Skeletal muscle tissue (tissue), 4 donors: ENCODE measurements around the gene MXD1. TPM values are rescaled to one million over a fixed set of nuclear protein-coding genes. Genes with fewer than 3 reads are reported as not detected.
"Not testable (repeated sequence)": the region's sequence is repeated elsewhere in the genome, so short reads cannot be mapped to it uniquely, and the experiment has no call there.

Experiments
- H3K27ac ChIP-seq: one replicate; pipeline ENCODE4 v1.7.0; 2013; ENCODE audit warnings: mild to moderate bottlenecking, low read depth, low read length, inconsistent platforms
- H3K27me3 ChIP-seq, 3 donors: one replicate each; pipeline ENCODE4 v1.7.0; 2013; ENCODE audit warnings: low read length in 3 of 3; ENCODE audit not compliant: control insufficient read depth in 3 of 3, insufficient read depth in 3 of 3
- H3K36me3 ChIP-seq, 3 donors: one replicate each; pipeline ENCODE4 v1.7.0; 2013; ENCODE audit warnings: low read length in 3 of 3; ENCODE audit not compliant: control insufficient read depth in 3 of 3, insufficient read depth in 3 of 3
- H3K4me1 ChIP-seq, 3 donors: one replicate each; pipeline ENCODE4 v1.7.0; 2013; ENCODE audit warnings: low read length in 3 of 3, mild to moderate bottlenecking in 3 of 3; ENCODE audit not compliant: control insufficient read depth in 3 of 3, insufficient read depth in 3 of 3
- H3K4me3 ChIP-seq, 3 donors: one replicate each; pipeline ENCODE4 v1.7.0; 2013; ENCODE audit warnings: low read length in 3 of 3
- H3K9ac ChIP-seq, 3 donors: one replicate each; pipeline ENCODE4 v1.7.0; 2013; ENCODE audit warnings: low read length in 3 of 3, mild to moderate bottlenecking in 3 of 3, moderate library complexity in 2 of 3, low read depth in 1 of 3
- H3K9me3 ChIP-seq, 3 donors: one replicate each; pipeline ENCODE4 v1.7.0; 2013; ENCODE audit warnings: low read length in 3 of 3; ENCODE audit not compliant: control insufficient read depth in 3 of 3
- total RNA-seq: library from RNA; depleted of rRNA; stranded (reverse); fragments of >200 nt; gene quantifications from one replicate; pipeline ENCODE4 v1.2.3, GENCODE V29; 2014
- donor health status: Osteomylitis.

Gene MXD1
- total RNA-seq, 1 donor from 2014 or later, result 2.1 TPM

GRCh38 chr2:69950241-69950640 lies 35.3 kb downstream of the MXD1 start:
- Histone ChIP-seq H3K4me1 (peaks cover 0 to 3% (median 2%) of the 10 kb centered on the region in 3 donors), H3K36me3 (no peaks in the 10 kb centered on the region), H3K9me3 (no peaks in the 10 kb centered on the region), H3K4me3 (no peak overlapping the region), H3K9ac (no peak overlapping the region), H3K27ac (no peak overlapping the region), H3K27me3 (peaks cover 0 to 5% (median 4%) of the 10 kb centered on the region in 3 donors)

DNA sequence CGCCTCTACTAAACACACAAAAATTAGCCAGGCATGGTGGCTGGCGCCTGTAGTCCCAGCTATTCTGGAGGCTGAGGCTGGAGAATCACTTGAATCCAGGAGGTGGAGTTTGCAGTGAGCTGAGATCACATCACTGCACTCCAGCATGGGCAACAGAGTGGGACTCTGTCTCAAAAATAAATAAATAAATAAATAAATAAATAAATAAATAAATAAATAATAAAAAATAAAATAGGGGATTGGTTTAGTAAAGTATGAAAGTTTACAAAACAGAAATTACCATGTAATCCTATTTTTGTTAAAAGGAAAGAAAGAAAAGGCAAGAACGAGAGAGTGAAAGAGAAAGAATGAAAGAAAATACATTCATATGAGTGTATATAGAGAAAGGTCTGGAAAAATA lies 35.8 kb downstream of the MXD1 start:
- H3K36me3 ChIP-seq, H3K27me3 ChIP-seq, H3K4me1 ChIP-seq, H3K9me3 ChIP-seq, H3K27ac ChIP-seq, H3K4me3 ChIP-seq, H3K9ac ChIP-seq: not testable (repeated sequence)

GRCh38 chr2:69952336-69953115 lies 37.6 kb downstream of the MXD1 start:
- no peak overlapping the region for H3K9ac ChIP-seq
- H3K4me1 ChIP-seq, result peaks cover 0 to 2% (median 0%) of the 10 kb centered on the region in 3 donors
- H3K36me3 ChIP-seq, result no peaks in the 10 kb centered on the region
- peaks cover 0 to 5% (median 4%) of the 10 kb centered on the region in 3 donors for H3K27me3 ChIP-seq
- H3K27ac ChIP-seq, result no peak overlapping the region
- no peak overlapping the region for H3K4me3 ChIP-seq
- no peaks in the 10 kb centered on the region for H3K9me3 ChIP-seq

DNA sequence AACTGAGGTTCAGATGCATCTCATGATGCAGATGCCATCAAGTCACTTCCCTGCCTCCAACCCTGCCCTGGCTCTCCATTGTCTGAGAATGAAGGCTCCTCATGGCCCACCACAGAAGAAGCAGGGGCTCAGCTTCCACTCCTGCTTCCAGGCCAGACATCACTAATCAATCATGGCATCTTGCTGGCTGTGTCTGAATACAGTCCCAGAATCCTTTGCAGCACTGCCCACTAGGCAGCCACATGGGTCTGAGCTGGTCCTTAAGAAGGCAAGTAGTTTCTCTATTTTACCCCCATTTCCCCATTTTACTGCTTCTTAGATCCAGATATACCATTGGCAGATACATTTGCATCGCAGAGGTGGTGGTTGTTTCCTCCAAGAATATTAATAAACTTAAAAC lies 39.2 kb downstream of the MXD1 start:
- Histone ChIP-seq H3K9ac (no peak overlapping the region), H3K36me3 (no peaks in the 10 kb centered on the region), H3K27me3 (peaks cover 0 to 3% (median 0%) of the 10 kb centered on the region in 3 donors), H3K9me3 (no peaks in the 10 kb centered on the region), H3K4me3 (no peak overlapping the region), H3K4me1 (no peaks in the 10 kb centered on the region), H3K27ac (no peak overlapping the region)

GRCh38 chr2:69955029-69955428 lies 40.1 kb downstream of the MXD1 start:
- H3K9me3 ChIP-seq, result no peaks in the 10 kb centered on the region
- H3K4me1 ChIP-seq, result no peaks in the 10 kb centered on the region
- no peak overlapping the region for H3K27ac ChIP-seq
- H3K9ac ChIP-seq, result no peak overlapping the region
- no peak overlapping the region for H3K4me3 ChIP-seq
- H3K36me3 ChIP-seq, result no peaks in the 10 kb centered on the region
- H3K27me3 ChIP-seq, result peaks cover 0 to 3% (median 1%) of the 10 kb centered on the region in 3 donors

DNA sequence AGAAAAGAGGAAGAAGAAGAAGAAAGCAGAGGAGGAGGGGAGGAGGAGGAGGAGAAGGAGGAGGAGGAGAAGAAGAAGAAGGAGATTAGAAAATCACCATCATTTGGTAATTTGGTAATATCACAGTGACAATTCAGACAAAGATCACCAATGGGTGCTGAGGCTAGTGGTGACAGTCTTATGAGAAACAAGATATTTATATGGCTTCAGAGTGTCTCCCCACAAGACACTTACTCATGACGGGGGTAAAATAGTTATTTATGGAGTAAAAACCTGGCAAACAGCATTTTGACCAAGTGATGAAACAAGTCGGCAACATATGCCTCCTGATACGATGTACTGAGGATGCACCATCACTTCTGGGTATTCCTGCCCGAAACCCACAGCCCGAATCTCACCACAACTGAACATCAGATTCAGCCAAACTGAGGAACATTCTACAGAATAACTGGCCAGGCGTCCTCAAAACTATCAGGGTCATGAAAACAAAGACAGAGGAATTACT lies 41.6 kb downstream of the MXD1 start:
- no peaks in the 10 kb centered on the region for H3K4me1 ChIP-seq
- H3K4me3 ChIP-seq, result no peak overlapping the region
- H3K9ac ChIP-seq, result no peak overlapping the region
- H3K27ac ChIP-seq, result no peak overlapping the region
- peaks cover 0 to 4% (median 3%) of the 10 kb centered on the region in 3 donors for H3K27me3 ChIP-seq
- no peaks in the 10 kb centered on the region for H3K36me3 ChIP-seq
- H3K9me3 ChIP-seq, result no peaks in the 10 kb centered on the region

DNA sequence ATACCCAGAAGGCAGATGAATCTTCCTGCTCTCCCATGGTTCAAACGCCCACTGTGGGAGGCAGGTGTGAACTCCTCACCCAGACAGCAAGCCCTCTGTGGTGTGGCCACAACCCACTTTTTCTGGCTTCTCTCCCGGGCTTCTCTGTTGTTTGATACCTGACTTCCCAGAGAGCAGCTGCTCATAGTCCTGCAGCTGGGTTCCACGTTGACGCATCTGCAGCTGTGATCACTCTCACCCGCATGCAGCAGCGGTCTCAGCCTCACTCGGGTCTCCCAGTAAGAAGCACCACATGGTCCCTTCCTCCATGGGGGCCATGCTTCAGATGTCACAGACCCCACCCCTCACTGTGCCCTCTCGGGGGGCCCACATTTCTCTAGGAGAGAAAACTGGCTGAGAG lies 43.1 kb downstream of the MXD1 start:
- Histone ChIP-seq H3K9me3 (no peaks in the 10 kb centered on the region), H3K27ac (no peak overlapping the region), H3K4me1 (no peaks in the 10 kb centered on the region)

GRCh38 chr2:69958480-69958879 lies 43.6 kb downstream of the MXD1 start:
- H3K9ac ChIP-seq, result no peak overlapping the region

More for the DNA sequence above, 43.1 kb downstream of the MXD1 start:
- Histone ChIP-seq H3K36me3 (no peaks in the 10 kb centered on the region), H3K4me3 (no peak overlapping the region), H3K9ac (no peak overlapping the region), H3K27me3 (peaks cover 0 to 4% (median 3%) of the 10 kb centered on the region in 3 donors)

DNA sequence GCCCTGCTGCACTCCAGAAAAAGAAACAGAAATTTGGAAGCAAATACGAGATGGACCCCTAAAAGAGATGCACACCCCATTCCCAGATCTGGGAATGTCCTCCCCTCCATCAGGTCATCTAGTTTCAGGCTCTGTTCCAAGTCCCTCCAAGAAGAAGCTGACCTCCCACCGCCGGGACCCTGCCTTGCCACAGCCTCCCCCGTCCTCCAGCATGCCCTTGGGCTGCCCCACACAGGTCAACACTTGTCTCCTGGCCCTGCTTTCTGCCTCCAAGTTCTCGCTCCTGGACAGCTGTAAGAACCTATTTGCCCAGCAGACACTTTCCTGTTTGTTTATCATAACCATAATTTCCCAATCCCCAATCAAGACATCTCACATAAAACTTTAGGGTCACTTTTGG lies 44.5 kb downstream of the MXD1 start:
- no peak overlapping the region for H3K9ac ChIP-seq

More at GRCh38 chr2:69958480-69958879, 43.6 kb downstream of the MXD1 start:
- Histone ChIP-seq H3K4me3 (no peak overlapping the region), H3K36me3 (no peaks in the 10 kb centered on the region), H3K27me3 (peaks cover 0 to 4% (median 3%) of the 10 kb centered on the region in 3 donors), H3K27ac (no peak overlapping the region), H3K9me3 (no peaks in the 10 kb centered on the region), H3K4me1 (no peaks in the 10 kb centered on the region)

DNA sequence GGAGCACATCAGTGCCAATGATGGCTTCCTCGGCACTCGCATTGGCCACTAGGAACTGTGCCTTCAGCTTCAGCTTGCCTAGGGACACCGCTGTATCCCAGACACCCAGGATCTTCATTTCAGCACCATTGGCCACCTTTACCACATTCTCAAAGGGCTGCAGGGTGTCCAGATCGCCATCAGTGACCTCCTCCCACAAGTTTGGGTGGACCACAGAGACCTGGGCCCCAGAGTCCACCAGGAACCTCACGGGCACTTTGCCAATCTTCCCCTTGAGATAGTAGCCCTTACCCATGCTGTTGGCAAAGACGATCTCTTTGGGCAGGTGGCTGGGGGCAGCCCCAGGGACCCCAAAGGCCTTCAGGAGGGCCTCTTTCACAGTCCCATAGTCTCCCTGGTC lies 45.9 kb downstream of the MXD1 start:
- Histone ChIP-seq H3K27ac (no peak overlapping the region), H3K4me1 (peaks cover 0 to 4% (median 2%) of the 10 kb centered on the region in 3 donors), H3K27me3 (peaks cover 0 to 4% (median 3%) of the 10 kb centered on the region in 3 donors), H3K9ac (no peak overlapping the region), H3K4me3 (no peak overlapping the region), H3K9me3 (no peaks in the 10 kb centered on the region), H3K36me3 (no peaks in the 10 kb centered on the region)

More for the DNA sequence above, 44.5 kb downstream of the MXD1 start:
- Histone ChIP-seq H3K36me3 (no peaks in the 10 kb centered on the region), H3K4me3 (no peak overlapping the region), H3K27me3 (peaks cover 0 to 4% (median 3%) of the 10 kb centered on the region in 3 donors), H3K27ac (no peak overlapping the region), H3K9me3 (no peaks in the 10 kb centered on the region), H3K4me1 (peaks cover 0 to under 1% (median under 1%) of the 10 kb centered on the region in 3 donors)
